HG02798 (cell line): ENCODE data around the gene KRTAP4-16.
"Not testable (repeated sequence)": the region's sequence is repeated elsewhere in the genome, so short reads cannot be mapped to it uniquely, and the experiment has no call there.

Source experiments
- ATAC-seq: cut with Tn5 transposase; IDR thresholded peaks from one replicate; pipeline ENCODE4 v1.9.1; 2021; ENCODE audit warnings: mild to moderate bottlenecking; ENCODE audit not compliant: unreplicated experiment, poor library complexity

The KRTAP4-16 gene

DNA sequence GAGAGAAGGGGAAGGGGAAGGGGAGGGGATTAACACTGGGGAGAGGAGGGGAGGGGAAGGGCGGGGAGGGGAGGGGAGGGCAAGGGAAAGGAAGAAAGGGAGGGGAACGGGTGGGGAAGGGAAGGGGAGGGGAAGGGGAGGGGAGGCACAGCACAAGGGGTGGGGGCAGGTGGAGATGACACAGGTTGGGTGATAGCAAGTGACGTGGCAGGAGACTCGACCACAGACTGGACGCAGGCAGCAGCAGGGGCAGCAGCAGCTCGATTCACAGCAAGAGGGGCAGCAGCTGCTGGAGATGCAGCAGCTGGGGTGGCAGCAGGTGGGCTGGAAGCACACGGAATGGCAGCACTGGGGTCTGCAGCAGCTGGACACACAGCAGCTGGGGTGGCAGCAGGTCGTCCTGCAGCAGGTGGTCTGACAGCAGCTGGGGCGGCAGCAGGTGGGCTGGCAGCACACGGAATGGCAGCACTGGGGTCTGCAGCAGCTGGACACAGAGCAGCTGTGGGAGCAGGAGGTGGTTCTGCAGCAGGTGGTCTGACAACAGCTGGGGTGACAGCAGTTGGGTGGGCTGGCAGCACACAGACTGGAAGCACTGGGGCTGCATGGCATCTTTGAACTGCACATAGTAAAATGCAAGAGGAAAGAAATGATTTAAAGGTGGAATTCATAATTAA, at the start of gene KRTAP4-16:
KRTAP4-16 (minus strand) TSS at position 624 of the 674 bp plus-strand sequence; CDS start at position 624, 0 bp downstream.
- no peak for ATAC-seq

DNA sequence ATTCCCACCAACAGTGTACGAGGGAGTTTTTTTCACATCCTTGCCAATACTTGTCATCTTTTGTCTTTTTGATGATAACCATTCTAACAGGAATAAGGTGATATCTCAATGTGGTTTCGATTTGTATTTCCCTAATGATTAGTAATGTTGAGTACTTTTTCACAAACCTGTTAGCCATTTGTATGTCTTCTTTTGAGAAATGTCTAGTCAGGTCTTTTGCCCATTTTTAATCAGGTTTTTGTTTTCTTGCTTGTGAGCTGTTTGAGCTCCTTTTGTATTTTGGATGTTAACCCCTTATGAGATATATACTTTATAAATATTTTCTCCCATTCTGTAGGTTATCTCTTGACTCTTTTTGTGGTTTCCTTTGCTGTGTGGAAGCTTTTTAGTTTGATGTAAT, 49.5 kb upstream of the KRTAP4-16 start:
- ATAC-seq = no peak

DNA sequence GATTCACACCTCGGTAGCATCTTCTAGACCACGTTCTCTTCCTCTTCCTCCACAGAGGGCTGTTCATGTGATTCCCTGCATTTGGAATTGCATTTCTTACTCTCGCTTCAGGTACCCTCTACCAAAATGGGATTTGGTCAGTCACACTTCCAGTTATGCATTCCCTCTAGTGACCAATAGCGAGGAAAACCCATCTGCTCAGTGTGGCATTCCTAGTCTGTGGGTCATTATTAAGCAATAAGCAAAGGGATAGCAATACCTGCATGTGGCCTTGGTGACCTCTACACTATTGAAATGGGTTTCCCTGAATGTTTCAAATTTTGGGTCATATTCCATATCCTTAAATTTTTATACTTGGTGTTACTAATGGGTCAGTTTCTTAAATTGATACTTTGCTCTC, 48.0 kb upstream of the KRTAP4-16 start:
- ATAC-seq = no peak

DNA sequence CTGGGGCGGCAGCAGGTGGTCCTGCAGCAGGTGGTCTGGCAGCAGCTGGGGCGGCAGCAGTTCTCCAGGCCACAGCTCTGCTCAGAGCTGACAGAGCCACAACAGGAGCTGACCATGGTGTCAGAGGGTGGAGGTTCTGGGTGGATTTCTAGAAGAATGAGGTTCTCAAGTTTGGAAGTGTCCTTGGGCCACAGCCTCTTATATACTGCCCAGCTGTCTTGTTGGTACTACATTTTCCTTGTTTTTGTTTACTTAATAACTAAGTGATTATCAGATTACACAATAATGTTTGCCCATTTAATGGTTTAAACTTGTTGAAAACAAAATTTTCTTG, 47.6 kb upstream of the KRTAP4-16 start, which contains the start of gene KRTAP4-5:
KRTAP4-5 (minus strand) TSS at position 174 of the 334 bp plus-strand sequence; CDS start at position 116, 58 bp downstream.
- ATAC-seq = no peak

DNA sequence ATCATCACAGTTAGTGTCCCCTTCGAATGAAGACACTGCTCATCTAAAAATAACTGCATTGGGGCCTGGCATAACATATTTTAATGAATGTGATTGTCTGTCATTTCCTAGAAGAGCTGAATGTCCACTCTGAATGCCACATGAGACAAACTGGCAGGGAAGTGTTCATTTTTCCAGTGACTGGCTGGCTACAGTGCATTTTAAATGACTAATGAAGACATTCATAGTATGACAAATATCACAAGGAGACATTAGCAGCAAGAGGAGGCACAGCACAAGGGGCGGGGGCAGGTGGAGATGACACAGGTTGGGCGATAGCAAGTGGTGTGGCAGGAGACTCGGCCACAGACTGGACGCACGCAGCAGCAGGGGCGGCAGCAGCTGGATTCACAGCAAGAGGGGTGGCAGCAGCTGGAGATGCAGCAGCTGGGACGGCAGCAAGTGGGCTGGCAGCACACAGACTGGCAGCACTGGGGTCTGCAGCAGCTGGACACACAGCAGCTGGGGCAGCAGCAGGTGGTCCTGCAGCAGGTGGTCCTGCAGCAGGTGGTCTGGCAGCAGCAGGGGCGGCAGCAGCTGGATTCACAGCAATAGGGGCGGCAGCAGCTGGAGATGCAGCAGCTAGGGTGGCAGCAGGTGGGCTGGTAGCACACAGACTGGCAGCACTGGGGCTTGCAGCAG, 47.1 kb upstream of the KRTAP4-16 start:
- not testable (repeated sequence) for ATAC-seq

DNA sequence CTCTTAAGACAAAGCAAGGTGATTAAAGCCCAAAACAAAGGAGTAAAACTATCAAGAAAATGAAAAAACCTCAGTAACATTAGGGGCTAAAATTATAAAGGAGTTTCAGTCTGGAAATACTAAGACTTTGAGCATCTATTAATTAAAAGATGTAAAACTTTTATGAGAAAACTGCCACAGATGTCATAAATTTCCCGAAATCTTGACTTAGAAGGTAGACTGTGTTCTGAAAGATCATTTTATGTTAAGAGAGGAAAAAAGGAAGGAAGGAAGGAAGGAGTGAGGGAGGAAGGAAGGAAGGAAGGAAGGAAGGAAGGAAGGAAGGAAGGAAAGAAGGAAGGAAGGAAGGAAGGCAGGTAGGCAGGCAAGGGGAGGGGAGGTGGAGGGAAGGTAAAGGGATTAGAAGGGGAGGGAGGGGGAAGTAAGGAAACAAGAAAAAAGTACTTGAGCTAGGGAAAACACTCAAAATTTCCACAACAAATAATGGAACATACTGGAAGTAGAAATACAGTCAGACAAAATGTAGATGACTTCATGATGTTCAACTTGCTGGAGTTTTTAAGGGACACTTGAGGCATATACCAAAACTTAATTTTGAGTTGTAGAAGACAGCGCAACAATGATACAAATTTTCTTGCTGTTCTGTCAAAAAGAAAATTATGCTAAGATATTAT, 45.7 kb upstream of the KRTAP4-16 start:
- no peak for ATAC-seq

DNA sequence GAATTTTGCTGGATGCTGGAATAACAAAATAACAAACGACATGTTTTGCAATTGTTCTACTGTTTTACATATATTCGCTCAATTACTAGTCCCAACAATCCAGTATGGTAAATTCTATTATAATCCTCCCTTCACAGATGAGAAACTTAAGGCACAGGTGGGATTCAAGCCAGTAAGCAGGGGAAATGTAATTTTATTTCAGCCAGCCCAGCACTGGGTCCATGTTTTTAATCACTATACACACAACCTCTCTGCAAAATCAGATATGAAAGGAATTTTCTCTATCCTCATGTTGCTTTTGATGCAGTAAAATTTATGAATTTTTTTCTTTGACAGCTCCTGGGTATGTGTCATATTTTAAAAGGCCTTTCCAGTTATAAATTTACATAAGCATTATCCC, 43.3 kb upstream of the KRTAP4-16 start:
- no peak for ATAC-seq

DNA sequence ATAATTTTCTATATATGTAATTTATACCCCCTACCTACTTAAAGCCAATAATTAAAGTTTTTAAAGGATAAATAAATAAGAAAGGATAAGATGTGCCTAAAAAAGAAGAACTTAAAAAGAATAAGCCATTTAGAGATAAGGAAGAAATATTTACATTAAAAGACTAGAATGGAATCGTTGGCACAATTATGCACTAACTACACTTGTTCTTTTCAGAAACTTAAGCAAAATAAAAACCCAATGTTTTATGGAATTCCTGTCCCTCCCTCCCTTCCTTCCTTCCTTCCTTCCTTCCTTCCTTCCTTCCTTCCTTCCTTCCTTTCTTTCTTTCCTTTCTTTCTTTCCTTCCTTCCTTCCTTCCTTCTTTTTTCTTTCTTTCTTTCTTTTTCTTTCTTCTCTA, 42.8 kb upstream of the KRTAP4-16 start:
- no peak for ATAC-seq

DNA sequence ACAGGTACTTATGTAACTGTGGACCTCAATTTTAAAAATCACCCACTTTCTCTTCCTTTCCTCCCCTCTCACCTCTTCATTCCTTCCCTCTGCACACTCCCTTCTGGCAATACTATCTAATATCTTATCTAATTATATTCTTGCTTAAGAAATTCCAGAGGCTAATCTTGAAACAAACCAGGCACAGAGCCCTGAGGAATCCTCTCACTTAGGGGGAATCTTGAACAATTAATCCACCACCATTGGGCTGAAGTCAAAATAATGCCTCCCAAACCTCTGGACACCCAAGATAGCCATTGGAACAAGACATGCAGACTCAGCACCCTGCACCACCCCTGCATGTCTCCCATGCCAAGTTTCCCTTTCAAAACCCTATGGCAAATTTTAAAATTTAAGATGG, 39.4 kb upstream of the KRTAP4-16 start:
- no peak for ATAC-seq

DNA sequence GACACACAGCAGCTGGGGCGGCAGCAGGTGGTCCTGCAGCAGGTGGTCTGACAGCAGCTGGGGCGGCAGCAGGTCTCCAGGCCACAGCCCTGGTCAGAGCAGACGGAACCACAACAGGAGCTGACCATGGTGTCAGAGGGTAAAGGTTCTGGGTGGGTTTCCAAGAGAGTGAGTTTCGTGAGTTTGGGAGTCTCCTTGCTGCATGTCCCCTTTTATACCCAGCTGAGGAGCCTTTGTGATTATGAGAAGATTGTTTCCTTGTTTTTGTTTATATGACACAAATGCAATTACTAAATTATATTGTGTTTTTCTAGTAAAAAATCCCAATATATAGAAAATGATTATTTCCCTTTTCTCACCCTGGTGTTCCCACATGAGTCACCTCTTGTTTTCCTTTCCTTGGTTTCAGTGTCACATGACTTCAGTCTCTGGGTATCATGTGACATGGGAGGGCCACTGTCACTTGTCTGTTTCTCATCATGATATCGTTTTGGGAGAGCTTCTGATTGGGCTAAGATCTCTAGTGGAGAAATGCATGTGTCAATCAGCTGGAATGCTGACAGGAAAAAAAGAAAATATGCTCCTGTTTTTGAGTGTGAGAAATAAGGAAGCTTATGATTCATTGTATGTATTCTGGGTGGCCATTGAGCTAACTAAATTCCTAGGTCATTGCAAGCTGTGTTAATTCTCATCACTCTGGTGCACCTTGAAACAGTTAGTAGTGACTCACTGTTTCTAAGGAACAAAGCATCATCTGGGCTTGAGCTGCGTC, 38.5 kb upstream of the KRTAP4-16 start, which contains the start of gene KRTAP4-6:
KRTAP4-6 (minus strand) TSS at position 185 of the 772 bp plus-strand sequence; CDS start at position 128, 57 bp downstream.
- no peak for ATAC-seq

DNA sequence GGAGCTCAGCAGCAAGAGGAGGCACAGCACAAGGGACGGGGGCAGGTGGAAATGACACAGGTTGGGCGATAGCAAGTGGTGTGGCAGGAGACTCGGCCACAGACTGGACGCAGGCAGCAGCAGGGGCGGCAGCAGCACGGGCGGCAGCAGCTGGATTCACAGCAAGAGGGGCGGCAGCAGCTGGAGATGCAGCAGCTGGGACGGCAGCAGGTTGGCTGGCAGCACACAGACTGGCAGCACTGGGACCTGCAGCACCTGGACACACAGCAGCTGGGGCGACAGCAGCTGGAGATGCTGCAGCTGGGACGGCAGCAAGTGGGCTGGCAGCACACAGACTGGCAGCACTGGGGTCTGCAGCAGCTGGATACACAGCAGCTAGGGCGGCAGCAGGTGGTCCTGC, 37.9 kb upstream of the KRTAP4-16 start:
- not testable (repeated sequence) for ATAC-seq

DNA sequence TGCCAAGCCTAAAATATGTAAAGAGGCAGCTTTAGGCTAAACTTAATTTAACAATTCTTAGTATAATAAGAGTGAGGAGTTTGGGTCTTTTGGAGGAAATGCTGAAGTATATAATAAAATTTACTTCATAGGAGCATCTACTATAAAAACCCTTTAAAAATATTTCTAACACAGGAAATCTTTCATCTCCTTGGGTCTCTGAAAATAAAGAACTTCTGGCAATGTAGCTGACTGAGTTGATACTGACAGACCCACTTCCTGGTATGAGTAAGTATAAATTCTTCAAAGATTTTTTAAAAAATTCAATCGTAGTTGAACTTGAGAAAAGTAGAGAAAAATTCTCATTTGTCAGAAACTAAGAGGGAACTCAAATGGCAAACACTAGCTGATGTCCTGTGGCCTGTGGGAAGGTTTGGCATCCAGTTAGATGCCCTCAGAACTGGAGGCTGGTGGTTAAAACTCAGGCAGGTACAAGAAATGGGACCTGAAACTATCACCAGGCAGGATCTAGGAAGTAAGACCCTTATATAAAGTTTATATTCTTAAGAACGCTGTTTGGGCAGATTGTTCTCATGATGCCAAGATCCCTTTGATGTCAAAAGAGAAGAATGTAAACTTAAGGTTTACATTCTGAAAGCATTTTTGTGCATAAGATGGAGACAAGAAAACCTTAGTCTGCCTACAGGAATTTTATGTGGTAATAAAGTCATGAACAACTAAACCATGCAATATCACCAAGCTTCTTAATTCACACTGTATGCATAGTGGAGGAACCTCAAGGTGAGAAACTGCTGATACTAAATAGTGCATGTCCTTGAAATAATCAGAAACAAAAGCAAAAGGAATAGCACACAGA, 32.1 kb upstream of the KRTAP4-16 start:
- ATAC-seq = no peak

DNA sequence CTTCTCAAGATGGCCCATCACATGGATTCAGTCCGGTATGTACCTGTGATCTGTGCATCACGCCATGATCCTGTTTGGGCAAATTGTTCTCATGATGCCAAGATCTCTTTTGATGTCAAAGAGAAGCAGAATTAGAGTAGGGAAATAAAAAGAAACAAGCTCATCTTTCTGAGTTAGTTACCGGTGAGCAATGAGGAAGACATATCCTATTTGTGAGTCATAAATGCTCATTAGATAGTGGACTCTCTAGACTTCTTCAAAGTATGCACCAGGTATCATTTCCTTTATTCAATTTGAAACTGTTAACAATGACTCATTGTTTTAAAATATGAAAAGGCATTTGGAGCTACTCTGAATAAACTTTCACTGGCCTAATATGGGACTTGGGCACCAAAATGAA, 30.0 kb upstream of the KRTAP4-16 start:
- ATAC-seq = no peak

DNA sequence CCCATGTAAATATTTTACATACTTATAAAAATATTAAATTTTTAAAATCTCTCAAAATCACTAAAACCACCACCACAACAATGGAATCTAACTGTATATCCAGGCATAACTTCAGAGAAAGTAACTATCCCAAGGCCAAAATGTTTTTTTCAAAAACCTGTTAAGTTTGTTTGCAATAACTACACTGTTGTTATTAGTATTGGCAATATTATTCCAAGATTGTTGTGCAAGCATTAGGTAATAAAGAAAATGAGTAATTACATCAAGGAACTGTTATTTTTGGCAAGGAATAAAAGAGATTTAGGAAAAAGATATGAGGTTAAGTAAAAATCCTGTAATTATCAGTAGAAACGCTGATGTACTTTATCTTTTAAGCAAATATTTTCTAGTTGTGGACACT, 25.4 kb upstream of the KRTAP4-16 start:
- ATAC-seq = no peak

DNA sequence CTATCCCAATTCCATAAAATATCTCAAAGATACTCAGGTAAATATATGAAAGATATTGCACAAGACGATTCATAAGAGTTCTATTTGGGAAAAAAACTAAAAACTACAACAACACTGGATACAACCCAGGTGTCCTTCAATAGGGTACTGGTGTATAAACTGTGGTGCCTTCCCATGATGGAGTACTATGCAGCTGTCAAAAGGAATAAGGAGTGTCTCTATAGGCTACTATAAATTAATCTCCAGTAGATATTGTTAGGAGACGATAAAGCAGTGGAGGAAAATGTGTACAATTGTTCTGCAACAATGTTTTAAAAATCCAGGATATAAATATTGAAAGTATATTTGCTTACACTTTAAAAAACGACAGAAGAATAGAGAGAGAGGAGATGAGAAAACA, 24.4 kb upstream of the KRTAP4-16 start:
- no peak for ATAC-seq

DNA sequence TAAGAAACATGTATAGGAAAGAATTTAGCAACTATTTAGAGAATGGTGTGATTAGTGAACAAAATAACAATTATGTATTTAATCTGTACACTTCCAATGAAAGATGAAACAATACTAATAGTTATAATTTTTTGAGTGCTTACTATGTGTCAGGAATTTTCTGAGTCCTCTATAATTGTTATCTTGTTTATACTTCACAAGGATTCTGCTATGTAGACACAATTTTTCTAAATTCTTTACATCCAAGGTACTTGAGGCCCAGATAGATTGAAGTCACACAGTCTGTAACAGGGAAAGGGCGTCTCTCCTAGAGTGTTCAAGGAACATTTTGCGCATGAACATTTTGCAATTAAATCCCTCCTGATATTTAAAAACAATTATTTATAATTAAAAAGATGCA, 23.1 kb upstream of the KRTAP4-16 start:
- no peak for ATAC-seq

DNA sequence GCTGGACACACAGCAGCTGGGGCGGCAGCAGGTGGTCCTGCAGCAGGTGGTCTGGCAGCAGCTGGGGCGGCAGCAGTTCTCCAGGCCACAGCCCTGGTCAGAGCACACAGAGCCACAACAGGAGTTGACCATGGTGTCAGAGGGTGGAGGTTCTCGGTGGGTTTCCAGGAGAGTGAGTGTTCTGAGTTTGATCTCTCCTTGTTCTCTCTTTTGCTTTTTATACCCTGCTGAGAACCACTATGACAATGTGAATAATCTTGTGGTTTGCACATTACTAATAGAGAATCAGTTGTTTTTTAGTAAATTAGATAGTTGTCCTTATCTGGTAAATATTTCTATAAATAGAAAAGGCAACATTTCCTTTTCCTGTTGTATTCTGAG, 22.0 kb upstream of the KRTAP4-16 start, which contains the start of gene KRTAP4-12:
KRTAP4-12 (minus strand) TSS at position 192 of the 381 bp plus-strand sequence; CDS start at position 132, 60 bp downstream.
- not testable (repeated sequence) for ATAC-seq

DNA sequence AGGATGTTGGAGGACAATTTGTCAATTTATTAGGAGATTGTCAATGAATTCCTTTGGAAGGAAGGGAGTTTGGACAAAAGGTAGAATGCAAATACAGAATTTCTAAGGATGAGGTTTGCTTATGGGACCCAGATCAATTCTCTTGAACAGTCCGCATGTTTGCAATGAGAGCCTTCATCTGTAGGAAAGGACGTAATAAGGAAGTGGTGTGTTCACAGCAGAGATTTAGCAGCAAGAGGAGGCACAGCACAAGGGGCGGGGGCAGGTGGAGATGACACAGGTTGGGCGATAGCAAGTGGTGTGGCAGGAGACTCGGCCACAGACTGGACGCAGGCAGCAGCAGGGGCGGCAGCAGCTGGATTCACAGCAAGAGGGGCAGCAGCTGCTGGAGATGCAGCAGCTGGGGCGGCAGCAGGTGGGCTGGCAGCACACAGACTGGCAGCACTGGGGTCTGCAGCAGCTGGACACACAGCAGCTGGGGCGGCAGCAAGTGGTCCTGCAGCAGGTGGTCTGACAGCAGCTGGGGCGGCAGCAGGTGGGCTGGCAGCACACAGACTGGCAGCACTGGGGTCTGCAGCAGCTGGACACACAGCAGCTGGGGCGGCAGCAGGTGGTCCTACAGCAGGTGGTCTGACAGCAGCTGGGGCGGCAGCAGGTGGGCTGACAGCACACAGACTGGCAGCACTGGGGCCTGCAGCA, 21.4 kb upstream of the KRTAP4-16 start:
- not testable (repeated sequence) for ATAC-seq

DNA sequence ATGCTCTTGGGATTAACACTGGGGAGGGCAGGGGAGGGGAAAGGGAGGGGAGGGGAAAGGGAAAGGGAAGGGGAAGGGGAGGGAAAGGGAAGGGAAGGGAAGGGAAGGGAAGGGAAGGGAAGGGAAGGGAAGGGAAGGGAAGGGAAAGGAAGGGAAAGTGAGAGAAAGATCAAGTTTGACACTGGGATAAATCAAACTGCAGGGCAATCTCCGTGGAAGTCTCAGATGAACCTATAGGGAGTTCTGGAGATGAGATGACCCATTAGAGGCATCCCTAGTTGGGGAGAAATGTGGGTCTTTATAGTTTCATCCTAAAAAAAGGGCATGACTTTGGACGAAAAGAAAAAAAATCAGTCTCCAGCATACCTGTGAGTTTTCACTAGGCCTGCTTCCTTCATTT, 19.7 kb upstream of the KRTAP4-16 start:
- no peak for ATAC-seq
